HG03575 (cell line): Measurements from ENCODE around the gene MMP1.
"Not testable (repeated sequence)": the region's sequence is repeated elsewhere in the genome, so short reads cannot be mapped to it uniquely, and the experiment has no call there.

Experiments
- ATAC-seq: cut with Tn5 transposase; IDR thresholded peaks from one replicate; pipeline ENCODE4 v1.9.1; 2021; ENCODE audit not compliant: unreplicated experiment, insufficient number of reproducible peaks, low FRiP score; ENCODE audit errors: extremely low read depth

Gene MMP1

GRCh38 chr11:102771351-102771750 lies 26.6 kb downstream of the MMP1 start:
- ATAC-seq, result no peak

GRCh38 chr11:102770191-102770590 lies 27.8 kb downstream of the MMP1 start:
- ATAC-seq, result no peak

GRCh38 chr11:102767800-102768199 lies 30.2 kb downstream of the MMP1 start:
- ATAC-seq, result no peak

GRCh38 chr11:102763440-102763839 lies 34.5 kb downstream of the MMP1 start:
- no peak for ATAC-seq

GRCh38 chr11:102762361-102762767 lies 35.6 kb downstream of the MMP1 start:
- ATAC-seq, result no peak

- ATAC-seq, result no peak
Measured at GRCh38 chr11:102761646-102762238, 36.2 kb downstream of the MMP1 start.

GRCh38 chr11:102760344-102761035 lies 37.5 kb downstream of the MMP1 start:
- ATAC-seq, result no peak

GRCh38 chr11:102757823-102758549 lies 40.0 kb downstream of the MMP1 start:
- no peak for ATAC-seq

GRCh38 chr11:102753267-102753666 lies 44.7 kb downstream of the MMP1 start:
- ATAC-seq, result no peak

GRCh38 chr11:102751673-102752072 lies 46.3 kb downstream of the MMP1 start:
- no peak for ATAC-seq

GRCh38 chr11:102749101-102749722 lies 48.7 kb downstream of the MMP1 start:
- ATAC-seq, result no peak

- not testable (repeated sequence) for ATAC-seq
Measured at GRCh38 chr11:102746746-102747578, 51.0 kb downstream of the MMP1 start.
